Trophoblast cell (in vitro differentiated cells and primary cell): ENCODE data around the gene MYBL2.

Source experiments
- DNase-seq, 2 donors: peaks; one replicate each; pipeline ENCODE4 v3.0.0-alpha.2; 2016
- H2AFZ ChIP-seq: 2 replicates; pipeline ENCODE4 v1.6.1; 2013; ENCODE audit warnings: low read length, moderate library complexity, mild to moderate bottlenecking; ENCODE audit not compliant: insufficient read depth, poor library complexity
- H2AK5ac ChIP-seq: 2 replicates; pipeline ENCODE4 v1.6.1; 2013; ENCODE audit warnings: mild to moderate bottlenecking, low read length
- H2BK120ac ChIP-seq: 2 replicates; pipeline ENCODE4 v1.6.1; 2013; ENCODE audit warnings: low read length, mild to moderate bottlenecking, moderate library complexity; ENCODE audit not compliant: insufficient read depth, poor library complexity
- H2BK12ac ChIP-seq: 2 replicates; pipeline ENCODE4 v1.6.1; 2013; ENCODE audit warnings: mild to moderate bottlenecking, low read length, moderate library complexity
- H2BK5ac ChIP-seq: 2 replicates; pipeline ENCODE4 v1.6.1; 2013; ENCODE audit warnings: low read length, low read depth, moderate library complexity, mild to moderate bottlenecking; ENCODE audit not compliant: poor library complexity
- H3K14ac ChIP-seq: 2 replicates; pipeline ENCODE4 v1.6.1; 2013; ENCODE audit warnings: mild to moderate bottlenecking, low read length
- H3K18ac ChIP-seq: 2 replicates; pipeline ENCODE4 v1.6.1; 2013; ENCODE audit warnings: mild to moderate bottlenecking, low read length
- H3K23ac ChIP-seq: 2 replicates; pipeline ENCODE4 v1.6.1; 2013; ENCODE audit warnings: low read length
- H3K27ac ChIP-seq: 2 replicates; pipeline ENCODE4 v1.5.1; 2013; ENCODE audit warnings: low read depth, mild to moderate bottlenecking, inconsistent platforms, low read length, moderate library complexity
- H3K27me3 ChIP-seq: 2 replicates; pipeline ENCODE4 v1.6.1; 2013; ENCODE audit warnings: inconsistent platforms, mild to moderate bottlenecking, low read length, moderate library complexity; ENCODE audit not compliant: insufficient read depth
- H3K36me3 ChIP-seq, 2 experiments: 1 replicate in 1 of 2; 2 replicates in 1 of 2; pipeline ENCODE4 v1.6.1; 2013; ENCODE audit warnings: low read length in 2 of 2, mild to moderate bottlenecking in 2 of 2, moderate library complexity in 1 of 2; ENCODE audit not compliant: insufficient read depth in 2 of 2, control insufficient read depth in 1 of 2
- H3K4ac ChIP-seq: 2 replicates; pipeline ENCODE4 v1.6.1; 2013; ENCODE audit warnings: low read depth, mild to moderate bottlenecking, low read length, moderate library complexity
- H3K4me1 ChIP-seq, 2 experiments: 1 replicate in 1 of 2; 2 replicates in 1 of 2; pipeline ENCODE4 v1.6.1; 2013; ENCODE audit warnings: low read length in 2 of 2, mild to moderate bottlenecking in 2 of 2, moderate library complexity in 1 of 2; ENCODE audit not compliant: insufficient read depth in 2 of 2, control insufficient read depth in 1 of 2
- H3K4me2 ChIP-seq: 2 replicates; pipeline ENCODE4 v1.6.1; 2013; ENCODE audit warnings: inconsistent platforms, mild to moderate bottlenecking, low read length, moderate library complexity
- H3K4me3 ChIP-seq: 2 replicates; pipeline ENCODE4 v1.5.1; 2013; ENCODE audit warnings: mild to moderate bottlenecking, low read depth, low read length, inconsistent platforms
- H3K79me1 ChIP-seq: one replicate; pipeline ENCODE4 v1.6.1; 2013; ENCODE audit warnings: low read length
- H3K79me2 ChIP-seq: 2 replicates; pipeline ENCODE4 v1.6.1; 2013; ENCODE audit warnings: low read length, mild to moderate bottlenecking; ENCODE audit not compliant: control insufficient read depth, insufficient read depth, poor library complexity
- H3K9ac ChIP-seq: 2 replicates; pipeline ENCODE4 v1.6.1; 2013; ENCODE audit warnings: mild to moderate bottlenecking, low read length
- H3K9me3 ChIP-seq: 2 replicates; pipeline ENCODE4 v1.6.1; 2013; ENCODE audit warnings: low read depth, mild to moderate bottlenecking, control low read depth, inconsistent platforms, low read length; ENCODE audit not compliant: insufficient read depth
- H4K12ac ChIP-seq: 2 replicates; pipeline ENCODE4 v1.6.1; 2013; ENCODE audit warnings: low read depth, mild to moderate bottlenecking, low read length, moderate library complexity
- H4K8ac ChIP-seq: 2 replicates; pipeline ENCODE4 v1.6.1; 2013; ENCODE audit warnings: low read depth, mild to moderate bottlenecking, low read length, moderate library complexity
- H4K91ac ChIP-seq: one replicate; pipeline ENCODE4 v1.6.1; 2013; ENCODE audit warnings: low read depth, mild to moderate bottlenecking, low read length, moderate library complexity
- WGBS: extraction: QIAGEN DNeasy Blood & Tissue Kit; methylation state at CpG from one replicate; pipeline ENCODE4 v1.1.7; 2013; ENCODE audit warnings: missing lambda C conversion rate; ENCODE audit not compliant: insufficient read length, insufficient coverage; ENCODE audit errors: extremely low coverage; 5-methylcytosine and 5-hydroxymethylcytosine counted together

MYBL2 gene

GRCh38 chr20:43682446-43682845 lies 15.5 kb downstream of the MYBL2 start:
- H2AFZ ChIP-seq = no peak overlapping the region
- H3K4ac ChIP-seq = no peak overlapping the region
- no peak overlapping the region for H4K91ac ChIP-seq
- H3K23ac ChIP-seq = no peak overlapping the region
- H3K79me2 ChIP-seq = no peaks in the 10 kb centered on the region
- H3K4me2 ChIP-seq = no peak overlapping the region
- H2BK120ac ChIP-seq = no peak overlapping the region
- no peak overlapping the region for H4K12ac ChIP-seq
- H4K8ac ChIP-seq = no peak overlapping the region
- no peak overlapping the region for H3K14ac ChIP-seq
- WGBS = no CpG with 5 or more reads among the region's 9 CpGs
- H2BK12ac ChIP-seq = no peak overlapping the region
- H2AK5ac ChIP-seq = no peak overlapping the region
- no peaks in the 10 kb centered on the region for H3K4me1 ChIP-seq
- no peak for DNase-seq
- no peaks in the 10 kb centered on the region for H3K9me3 ChIP-seq
- H3K9ac ChIP-seq = no peak overlapping the region
- no peak overlapping the region for H2BK5ac ChIP-seq
- peaks cover 22 to 31% of the 10 kb centered on the region in 2 experiments for H3K36me3 ChIP-seq
- H3K79me1 ChIP-seq = no peaks in the 10 kb centered on the region
- H3K18ac ChIP-seq = no peak overlapping the region
- H3K27ac ChIP-seq = no peak overlapping the region
- no peak overlapping the region for H3K4me3 ChIP-seq
- no peaks in the 10 kb centered on the region for H3K27me3 ChIP-seq

DNA sequence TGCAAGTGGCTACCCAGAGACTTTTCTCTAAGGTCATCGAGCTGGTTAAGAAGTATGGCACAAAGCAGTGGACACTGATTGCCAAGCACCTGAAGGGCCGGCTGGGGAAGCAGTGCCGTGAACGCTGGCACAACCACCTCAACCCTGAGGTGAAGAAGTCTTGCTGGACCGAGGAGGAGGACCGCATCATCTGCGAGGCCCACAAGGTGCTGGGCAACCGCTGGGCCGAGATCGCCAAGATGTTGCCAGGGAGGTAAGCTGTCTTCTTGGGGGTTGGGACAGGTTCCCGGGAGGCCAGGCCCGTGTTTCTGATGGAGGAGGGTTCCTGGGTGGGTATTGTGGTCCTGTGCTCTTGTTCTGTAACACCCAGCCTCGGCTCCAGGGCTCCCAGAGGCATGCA lies 19.9 kb downstream of the MYBL2 start:
- Histone ChIP-seq H2BK12ac (no peak overlapping the region), H3K23ac (no peak overlapping the region), H2BK120ac (no peak overlapping the region), H2AFZ (no peak overlapping the region), H3K79me2 (no peaks in the 10 kb centered on the region), H4K91ac (no peak overlapping the region), H3K9me3 (no peaks in the 10 kb centered on the region), H3K27me3 (no peaks in the 10 kb centered on the region), H3K4ac (no peak overlapping the region), H3K27ac (no peak overlapping the region), H3K79me1 (no peaks in the 10 kb centered on the region), H3K9ac (no peak overlapping the region), H2BK5ac (no peak overlapping the region), H4K8ac (no peak overlapping the region), H3K4me3 (no peak overlapping the region), H3K18ac (no peak overlapping the region), H3K36me3 (peaks cover 25 to 35% of the 10 kb centered on the region in 2 experiments), H2AK5ac (no peak overlapping the region), H3K4me2 (no peak overlapping the region), H3K14ac (no peak overlapping the region), H4K12ac (no peak overlapping the region), H3K4me1 (no peaks in the 10 kb centered on the region)
- no CpG with 5 or more reads among the region's 13 CpGs for WGBS
- no peak for DNase-seq

DNA sequence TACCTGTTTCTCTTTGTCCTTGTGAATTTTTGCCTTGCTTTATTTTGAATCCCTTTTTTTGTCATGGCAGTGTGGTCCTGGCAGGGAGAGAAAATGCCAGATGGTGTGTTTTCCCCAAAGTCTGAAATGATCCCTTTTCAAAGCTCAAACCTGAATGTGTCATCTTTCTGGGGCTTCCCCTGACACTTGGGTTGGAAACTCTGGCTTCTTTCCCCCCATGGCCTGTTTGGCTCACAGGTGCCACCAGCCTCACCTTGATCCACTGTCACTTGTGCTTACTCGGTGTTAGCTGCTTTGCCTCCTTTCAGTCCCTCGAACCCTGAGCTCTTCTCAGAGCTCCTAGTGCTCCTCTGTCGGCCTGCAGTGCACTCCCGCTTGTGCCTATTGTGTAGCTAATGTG lies 22.3 kb downstream of the MYBL2 start:
- Histone ChIP-seq H4K8ac (no peak overlapping the region), H3K4ac (no peak overlapping the region), H2AFZ (no peak overlapping the region), H2BK5ac (no peak overlapping the region), H2AK5ac (no peak overlapping the region), H4K12ac (no peak overlapping the region), H3K4me3 (no peak overlapping the region), H2BK12ac (no peak overlapping the region), H2BK120ac (no peak overlapping the region), H3K27ac (no peak overlapping the region), H3K4me2 (no peak overlapping the region), H3K14ac (no peak overlapping the region), H3K23ac (no peak overlapping the region), H4K91ac (no peak overlapping the region), H3K4me1 (no peaks in the 10 kb centered on the region), H3K36me3 (peaks cover 26 to 34% of the 10 kb centered on the region in 2 experiments), H3K79me1 (no peaks in the 10 kb centered on the region), H3K18ac (no peak overlapping the region), H3K9me3 (no peaks in the 10 kb centered on the region), H3K9ac (no peak overlapping the region), H3K27me3 (no peaks in the 10 kb centered on the region), H3K79me2 (no peaks in the 10 kb centered on the region)
- no peak for DNase-seq
- no CpG with 5 or more reads among the region's 4 CpGs for WGBS

- DNase-seq = no peak
- no peak overlapping the region for H4K8ac ChIP-seq
- no peak overlapping the region for H3K4me3 ChIP-seq
- H2BK12ac ChIP-seq = no peak overlapping the region
- no peak overlapping the region for H3K27ac ChIP-seq
- H4K91ac ChIP-seq = no peak overlapping the region
- H3K9me3 ChIP-seq = no peaks in the 10 kb centered on the region
- H3K4ac ChIP-seq = no peak overlapping the region
- no peak overlapping the region for H3K9ac ChIP-seq
- no peaks in the 10 kb centered on the region for H3K79me2 ChIP-seq
- H3K14ac ChIP-seq = no peak overlapping the region
- peaks cover 30 to 39% of the 10 kb centered on the region in 2 experiments for H3K36me3 ChIP-seq
- H2BK120ac ChIP-seq = no peak overlapping the region
- no peak overlapping the region for H4K12ac ChIP-seq
- no peak overlapping the region for H3K23ac ChIP-seq
- no peaks in the 10 kb centered on the region for H3K4me1 ChIP-seq
- no peak overlapping the region for H3K18ac ChIP-seq
- H3K27me3 ChIP-seq = no peaks in the 10 kb centered on the region
- no peak overlapping the region for H2BK5ac ChIP-seq
- no peaks in the 10 kb centered on the region for H3K79me1 ChIP-seq
- no CpG with 5 or more reads among the region's 9 CpGs for WGBS
- H3K4me2 ChIP-seq = no peak overlapping the region
- no peak overlapping the region for H2AFZ ChIP-seq
- H2AK5ac ChIP-seq = no peak overlapping the region
These were observed 24.2 kb downstream of the MYBL2 start for GRCh38 chr20:43690943-43691598.
